WTC11 (cell line): Measurements from ENCODE around the gene NDUFS6. TPM values are rescaled to one million over a fixed set of nuclear protein-coding genes. Genes with fewer than 3 reads are reported as not detected.

Experiments used
- ATAC-seq: fragments of 200-7000 bp; cut with Tn5 transposase; 2 replicates; pipeline ENCODE4 v1.10.0; 2021; ENCODE audit warnings: mild to moderate bottlenecking, moderate library complexity
- CTCF ChIA-PET: fragments of 300-600 bp; sonication (Branson Sonifier 250); formaldehyde crosslinking; loops from one replicate; lab custom pipeline; 2021; ENCODE audit warnings: antibody characterized with exemption; lab: Charles Lee
- POLR2A ChIA-PET: fragments of 350-600 bp; sonication (Branson Sonifier 250); formaldehyde crosslinking; loops from one replicate; lab custom pipeline; 2021; ENCODE audit warnings: antibody characterized with exemption; lab: Charles Lee
- DNase-seq: peaks from one replicate; pipeline ENCODE4 v3.0.0; 2021; ENCODE audit warnings: low spot score
- H3K27ac Mint-ChIP-seq: 2 replicates; pipeline ENCODE4 v1.8.0; 2021; ENCODE audit warnings: mixed read lengths
- H3K27me3 Mint-ChIP-seq: 2 replicates; pipeline ENCODE4 v1.8.0; 2021; ENCODE audit warnings: low read depth, mild to moderate bottlenecking, moderate library complexity, mixed read lengths
- H3K36me3 Mint-ChIP-seq: 2 replicates; pipeline ENCODE4 v1.8.0; 2021; ENCODE audit warnings: mixed read lengths
- H3K4me1 Mint-ChIP-seq: 2 replicates; pipeline ENCODE4 v1.8.0; 2022; ENCODE audit warnings: mixed read lengths
- H3K4me3 Mint-ChIP-seq: 2 replicates; pipeline ENCODE4 v1.8.0; 2021; ENCODE audit warnings: mild to moderate bottlenecking, moderate library complexity, mixed read lengths
- H3K9me3 Mint-ChIP-seq: 2 replicates; pipeline ENCODE4 v1.8.0; 2021; ENCODE audit warnings: mixed read lengths
- ATF1 ChIP-seq: sonication (generic); formaldehyde crosslinking; IDR thresholded peaks from 2 replicates; pipeline ENCODE4 v1.8.1; 2023; ENCODE audit warnings: mild to moderate bottlenecking, moderate library complexity, missing genetic modification reagents
- EMX1 ChIP-seq: fragments of 250-450 bp; sonication (Bioruptor Pico); IDR thresholded peaks from 2 replicates; pipeline ENCODE4 v1.8.0; 2021; ENCODE audit warnings: mild to moderate bottlenecking
- ETV6 ChIP-seq: sonication (generic); formaldehyde crosslinking; IDR thresholded peaks from 2 replicates; pipeline ENCODE4 v1.8.1; 2022; ENCODE audit warnings: mild to moderate bottlenecking, missing genetic modification reagents
- FOXJ3 ChIP-seq: sonication (generic); formaldehyde crosslinking; IDR thresholded peaks from 2 replicates; pipeline ENCODE4 v1.9.0; 2021; ENCODE audit warnings: missing genetic modification reagents, mild to moderate bottlenecking, borderline replicate concordance
- GRHL2 ChIP-seq: fragments of 250-450 bp; sonication (Bioruptor Pico); IDR thresholded peaks from 2 replicates; pipeline ENCODE4 v1.8.0; 2022; ENCODE audit warnings: mild to moderate bottlenecking, moderate library complexity; ENCODE audit not compliant: insufficient replicate concordance, severe bottlenecking
- KAT7 ChIP-seq: sonication (generic); formaldehyde crosslinking; IDR thresholded peaks from 2 replicates; pipeline ENCODE4 v1.8.1; 2023; ENCODE audit warnings: missing genetic modification reagents, mild to moderate bottlenecking, borderline replicate concordance
- NFATC4 ChIP-seq: fragments of 250-450 bp; sonication (Bioruptor Pico); IDR thresholded peaks from 2 replicates; pipeline ENCODE4 v1.9.0; 2021; ENCODE audit warnings: mild to moderate bottlenecking
- RELA ChIP-seq: sonication (generic); formaldehyde crosslinking; IDR thresholded peaks from 2 replicates; pipeline ENCODE4 v1.8.1; 2022; ENCODE audit warnings: missing genetic modification reagents, mild to moderate bottlenecking, borderline replicate concordance
- SOX15 ChIP-seq: fragments of 250-450 bp; sonication (Bioruptor Pico); IDR thresholded peaks from 2 replicates; pipeline ENCODE4 v1.9.0; 2021; ENCODE audit warnings: mild to moderate bottlenecking
- TCF7 ChIP-seq: sonication (generic); formaldehyde crosslinking; IDR thresholded peaks from 2 replicates; pipeline ENCODE4 v1.8.0; 2022; ENCODE audit warnings: mild to moderate bottlenecking, low read depth, missing genetic modification reagents, moderate library complexity
- ZNF317 ChIP-seq: sonication (generic); formaldehyde crosslinking; IDR thresholded peaks from 2 replicates; pipeline ENCODE4 v1.8.1; 2023; ENCODE audit warnings: low read depth, mild to moderate bottlenecking, moderate library complexity, missing genetic modification reagents, borderline replicate concordance
- total RNA-seq: library from RNA; stranded (reverse); gene quantifications from 3 replicates; pipeline ENCODE4 v1.2.3, GENCODE V29; 2021
- TF ChIP-seq, protein P1 (sequence below): sonication (generic); formaldehyde crosslinking; IDR thresholded peaks from 2 replicates; pipeline ENCODE4 v1.8.1; 2023; ENCODE audit warnings: mild to moderate bottlenecking, missing genetic modification reagents, borderline replicate concordance
- TF ChIP-seq, protein P2 (sequence below): sonication (generic); formaldehyde crosslinking; IDR thresholded peaks from 2 replicates; pipeline ENCODE4 v1.8.1; 2023; ENCODE audit warnings: mild to moderate bottlenecking, missing genetic modification reagents
- TF ChIP-seq, protein P3 (sequence below): fragments of 200-600 bp; IDR thresholded peaks from 2 replicates; pipeline ENCODE4 v1.8.0; 2022; ENCODE audit warnings: antibody characterized with exemption
- TF ChIP-seq, protein P4 (sequence below): fragments of 250-450 bp; sonication (Bioruptor Pico); IDR thresholded peaks from 2 replicates; pipeline ENCODE4 v2.1.2; 2022; ENCODE audit warnings: mild to moderate bottlenecking, moderate library complexity
- TF ChIP-seq, protein P5 (sequence below): fragments of 250-450 bp; sonication (Bioruptor Pico); IDR thresholded peaks from 2 replicates; pipeline ENCODE4 v1.9.0; 2021; ENCODE audit warnings: mild to moderate bottlenecking, borderline replicate concordance
- TF ChIP-seq, protein P6 (sequence below): sonication (generic); formaldehyde crosslinking; IDR thresholded peaks from 2 replicates; pipeline ENCODE4 v1.8.0; 2022; ENCODE audit warnings: missing genetic modification reagents
- TF ChIP-seq, protein P7 (sequence below): sonication (generic); formaldehyde crosslinking; IDR thresholded peaks from 2 replicates; pipeline ENCODE4 v1.8.0; 2022; ENCODE audit warnings: mild to moderate bottlenecking, missing genetic modification reagents

Gene NDUFS6
- total RNA-seq, 1 experiment from 2014 or later: 84.3 TPM

DNA sequence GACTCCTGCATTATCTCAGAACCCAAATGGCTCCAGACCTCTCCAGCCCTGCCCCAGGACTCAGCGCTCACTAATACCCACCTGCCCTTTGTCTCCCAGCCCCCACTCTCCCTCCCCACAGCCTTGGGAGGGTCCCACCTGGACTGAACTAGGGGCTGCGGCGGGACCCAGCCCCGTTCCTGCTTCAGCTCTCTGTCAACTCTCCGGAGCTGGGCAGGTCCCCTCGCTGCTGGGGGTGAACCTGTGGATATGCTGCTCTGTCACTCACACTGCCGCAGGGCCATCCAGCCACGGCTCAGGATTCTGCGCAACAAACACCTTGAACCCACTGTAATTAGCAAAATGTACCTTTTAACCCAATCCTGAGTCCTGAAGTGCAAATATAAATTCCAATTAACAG lies 36.8 kb downstream of the NDUFS6 start:
- ChIA-PET CTCF (no interaction called here), POLR2A (no interaction called here)
- no peak overlapping the region for H3K4me3 Mint-ChIP-seq
- H3K9me3 Mint-ChIP-seq: no peaks in the 10 kb centered on the region
- peaks cover 4% of the 10 kb centered on the region for H3K27me3 Mint-ChIP-seq
- H3K4me1 Mint-ChIP-seq: peaks cover 28% of the 10 kb centered on the region
- TF ChIP-seq FOXJ3 (no peak), EMX1 (CRISPR knock-in tag) (no peak), NFATC4 (CRISPR knock-in tag) (no peak), KAT7 (CRISPR knock-in tag) (no peak), ZNF317 (CRISPR knock-in tag) (no peak), TCF7 (CRISPR knock-in tag) (no peak), ATF1 (CRISPR knock-in tag) (no peak), ETV6 (CRISPR knock-in tag) (no peak), SOX15 (CRISPR knock-in tag) (no peak), GRHL2 (CRISPR knock-in tag) (no peak), RELA (CRISPR knock-in tag) (no peak)
- TF ChIP-seq, protein P1, sequence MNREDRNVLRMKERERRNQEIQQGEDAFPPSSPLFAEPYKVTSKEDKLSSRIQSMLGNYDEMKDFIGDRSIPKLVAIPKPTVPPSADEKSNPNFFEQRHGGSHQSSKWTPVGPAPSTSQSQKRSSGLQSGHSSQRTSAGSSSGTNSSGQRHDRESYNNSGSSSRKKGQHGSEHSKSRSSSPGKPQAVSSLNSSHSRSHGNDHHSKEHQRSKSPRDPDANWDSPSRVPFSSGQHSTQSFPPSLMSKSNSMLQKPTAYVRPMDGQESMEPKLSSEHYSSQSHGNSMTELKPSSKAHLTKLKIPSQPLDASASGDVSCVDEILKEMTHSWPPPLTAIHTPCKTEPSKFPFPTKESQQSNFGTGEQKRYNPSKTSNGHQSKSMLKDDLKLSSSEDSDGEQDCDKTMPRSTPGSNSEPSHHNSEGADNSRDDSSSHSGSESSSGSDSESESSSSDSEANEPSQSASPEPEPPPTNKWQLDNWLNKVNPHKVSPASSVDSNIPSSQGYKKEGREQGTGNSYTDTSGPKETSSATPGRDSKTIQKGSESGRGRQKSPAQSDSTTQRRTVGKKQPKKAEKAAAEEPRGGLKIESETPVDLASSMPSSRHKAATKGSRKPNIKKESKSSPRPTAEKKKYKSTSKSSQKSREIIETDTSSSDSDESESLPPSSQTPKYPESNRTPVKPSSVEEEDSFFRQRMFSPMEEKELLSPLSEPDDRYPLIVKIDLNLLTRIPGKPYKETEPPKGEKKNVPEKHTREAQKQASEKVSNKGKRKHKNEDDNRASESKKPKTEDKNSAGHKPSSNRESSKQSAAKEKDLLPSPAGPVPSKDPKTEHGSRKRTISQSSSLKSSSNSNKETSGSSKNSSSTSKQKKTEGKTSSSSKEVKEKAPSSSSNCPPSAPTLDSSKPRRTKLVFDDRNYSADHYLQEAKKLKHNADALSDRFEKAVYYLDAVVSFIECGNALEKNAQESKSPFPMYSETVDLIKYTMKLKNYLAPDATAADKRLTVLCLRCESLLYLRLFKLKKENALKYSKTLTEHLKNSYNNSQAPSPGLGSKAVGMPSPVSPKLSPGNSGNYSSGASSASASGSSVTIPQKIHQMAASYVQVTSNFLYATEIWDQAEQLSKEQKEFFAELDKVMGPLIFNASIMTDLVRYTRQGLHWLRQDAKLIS: no peak
- TF ChIP-seq, protein P2, sequence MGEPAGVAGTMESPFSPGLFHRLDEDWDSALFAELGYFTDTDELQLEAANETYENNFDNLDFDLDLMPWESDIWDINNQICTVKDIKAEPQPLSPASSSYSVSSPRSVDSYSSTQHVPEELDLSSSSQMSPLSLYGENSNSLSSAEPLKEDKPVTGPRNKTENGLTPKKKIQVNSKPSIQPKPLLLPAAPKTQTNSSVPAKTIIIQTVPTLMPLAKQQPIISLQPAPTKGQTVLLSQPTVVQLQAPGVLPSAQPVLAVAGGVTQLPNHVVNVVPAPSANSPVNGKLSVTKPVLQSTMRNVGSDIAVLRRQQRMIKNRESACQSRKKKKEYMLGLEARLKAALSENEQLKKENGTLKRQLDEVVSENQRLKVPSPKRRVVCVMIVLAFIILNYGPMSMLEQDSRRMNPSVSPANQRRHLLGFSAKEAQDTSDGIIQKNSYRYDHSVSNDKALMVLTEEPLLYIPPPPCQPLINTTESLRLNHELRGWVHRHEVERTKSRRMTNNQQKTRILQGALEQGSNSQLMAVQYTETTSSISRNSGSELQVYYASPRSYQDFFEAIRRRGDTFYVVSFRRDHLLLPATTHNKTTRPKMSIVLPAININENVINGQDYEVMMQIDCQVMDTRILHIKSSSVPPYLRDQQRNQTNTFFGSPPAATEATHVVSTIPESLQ (CRISPR knock-in tag): no peak
- TF ChIP-seq, protein P3, sequence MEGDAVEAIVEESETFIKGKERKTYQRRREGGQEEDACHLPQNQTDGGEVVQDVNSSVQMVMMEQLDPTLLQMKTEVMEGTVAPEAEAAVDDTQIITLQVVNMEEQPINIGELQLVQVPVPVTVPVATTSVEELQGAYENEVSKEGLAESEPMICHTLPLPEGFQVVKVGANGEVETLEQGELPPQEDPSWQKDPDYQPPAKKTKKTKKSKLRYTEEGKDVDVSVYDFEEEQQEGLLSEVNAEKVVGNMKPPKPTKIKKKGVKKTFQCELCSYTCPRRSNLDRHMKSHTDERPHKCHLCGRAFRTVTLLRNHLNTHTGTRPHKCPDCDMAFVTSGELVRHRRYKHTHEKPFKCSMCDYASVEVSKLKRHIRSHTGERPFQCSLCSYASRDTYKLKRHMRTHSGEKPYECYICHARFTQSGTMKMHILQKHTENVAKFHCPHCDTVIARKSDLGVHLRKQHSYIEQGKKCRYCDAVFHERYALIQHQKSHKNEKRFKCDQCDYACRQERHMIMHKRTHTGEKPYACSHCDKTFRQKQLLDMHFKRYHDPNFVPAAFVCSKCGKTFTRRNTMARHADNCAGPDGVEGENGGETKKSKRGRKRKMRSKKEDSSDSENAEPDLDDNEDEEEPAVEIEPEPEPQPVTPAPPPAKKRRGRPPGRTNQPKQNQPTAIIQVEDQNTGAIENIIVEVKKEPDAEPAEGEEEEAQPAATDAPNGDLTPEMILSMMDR: no peak
- TF ChIP-seq, protein P4, sequence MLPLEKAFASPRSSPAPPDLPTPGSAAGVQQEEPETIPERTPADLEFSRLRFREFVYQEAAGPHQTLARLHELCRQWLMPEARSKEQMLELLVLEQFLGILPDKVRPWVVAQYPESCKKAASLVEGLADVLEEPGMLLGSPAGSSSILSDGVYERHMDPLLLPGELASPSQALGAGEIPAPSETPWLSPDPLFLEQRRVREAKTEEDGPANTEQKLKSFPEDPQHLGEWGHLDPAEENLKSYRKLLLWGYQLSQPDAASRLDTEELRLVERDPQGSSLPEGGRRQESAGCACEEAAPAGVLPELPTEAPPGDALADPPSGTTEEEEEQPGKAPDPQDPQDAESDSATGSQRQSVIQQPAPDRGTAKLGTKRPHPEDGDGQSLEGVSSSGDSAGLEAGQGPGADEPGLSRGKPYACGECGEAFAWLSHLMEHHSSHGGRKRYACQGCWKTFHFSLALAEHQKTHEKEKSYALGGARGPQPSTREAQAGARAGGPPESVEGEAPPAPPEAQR: no peak
- TF ChIP-seq, protein P5, sequence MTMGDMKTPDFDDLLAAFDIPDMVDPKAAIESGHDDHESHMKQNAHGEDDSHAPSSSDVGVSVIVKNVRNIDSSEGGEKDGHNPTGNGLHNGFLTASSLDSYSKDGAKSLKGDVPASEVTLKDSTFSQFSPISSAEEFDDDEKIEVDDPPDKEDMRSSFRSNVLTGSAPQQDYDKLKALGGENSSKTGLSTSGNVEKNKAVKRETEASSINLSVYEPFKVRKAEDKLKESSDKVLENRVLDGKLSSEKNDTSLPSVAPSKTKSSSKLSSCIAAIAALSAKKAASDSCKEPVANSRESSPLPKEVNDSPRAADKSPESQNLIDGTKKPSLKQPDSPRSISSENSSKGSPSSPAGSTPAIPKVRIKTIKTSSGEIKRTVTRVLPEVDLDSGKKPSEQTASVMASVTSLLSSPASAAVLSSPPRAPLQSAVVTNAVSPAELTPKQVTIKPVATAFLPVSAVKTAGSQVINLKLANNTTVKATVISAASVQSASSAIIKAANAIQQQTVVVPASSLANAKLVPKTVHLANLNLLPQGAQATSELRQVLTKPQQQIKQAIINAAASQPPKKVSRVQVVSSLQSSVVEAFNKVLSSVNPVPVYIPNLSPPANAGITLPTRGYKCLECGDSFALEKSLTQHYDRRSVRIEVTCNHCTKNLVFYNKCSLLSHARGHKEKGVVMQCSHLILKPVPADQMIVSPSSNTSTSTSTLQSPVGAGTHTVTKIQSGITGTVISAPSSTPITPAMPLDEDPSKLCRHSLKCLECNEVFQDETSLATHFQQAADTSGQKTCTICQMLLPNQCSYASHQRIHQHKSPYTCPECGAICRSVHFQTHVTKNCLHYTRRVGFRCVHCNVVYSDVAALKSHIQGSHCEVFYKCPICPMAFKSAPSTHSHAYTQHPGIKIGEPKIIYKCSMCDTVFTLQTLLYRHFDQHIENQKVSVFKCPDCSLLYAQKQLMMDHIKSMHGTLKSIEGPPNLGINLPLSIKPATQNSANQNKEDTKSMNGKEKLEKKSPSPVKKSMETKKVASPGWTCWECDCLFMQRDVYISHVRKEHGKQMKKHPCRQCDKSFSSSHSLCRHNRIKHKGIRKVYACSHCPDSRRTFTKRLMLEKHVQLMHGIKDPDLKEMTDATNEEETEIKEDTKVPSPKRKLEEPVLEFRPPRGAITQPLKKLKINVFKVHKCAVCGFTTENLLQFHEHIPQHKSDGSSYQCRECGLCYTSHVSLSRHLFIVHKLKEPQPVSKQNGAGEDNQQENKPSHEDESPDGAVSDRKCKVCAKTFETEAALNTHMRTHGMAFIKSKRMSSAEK (CRISPR knock-in tag): no peak
- TF ChIP-seq, protein P6, sequence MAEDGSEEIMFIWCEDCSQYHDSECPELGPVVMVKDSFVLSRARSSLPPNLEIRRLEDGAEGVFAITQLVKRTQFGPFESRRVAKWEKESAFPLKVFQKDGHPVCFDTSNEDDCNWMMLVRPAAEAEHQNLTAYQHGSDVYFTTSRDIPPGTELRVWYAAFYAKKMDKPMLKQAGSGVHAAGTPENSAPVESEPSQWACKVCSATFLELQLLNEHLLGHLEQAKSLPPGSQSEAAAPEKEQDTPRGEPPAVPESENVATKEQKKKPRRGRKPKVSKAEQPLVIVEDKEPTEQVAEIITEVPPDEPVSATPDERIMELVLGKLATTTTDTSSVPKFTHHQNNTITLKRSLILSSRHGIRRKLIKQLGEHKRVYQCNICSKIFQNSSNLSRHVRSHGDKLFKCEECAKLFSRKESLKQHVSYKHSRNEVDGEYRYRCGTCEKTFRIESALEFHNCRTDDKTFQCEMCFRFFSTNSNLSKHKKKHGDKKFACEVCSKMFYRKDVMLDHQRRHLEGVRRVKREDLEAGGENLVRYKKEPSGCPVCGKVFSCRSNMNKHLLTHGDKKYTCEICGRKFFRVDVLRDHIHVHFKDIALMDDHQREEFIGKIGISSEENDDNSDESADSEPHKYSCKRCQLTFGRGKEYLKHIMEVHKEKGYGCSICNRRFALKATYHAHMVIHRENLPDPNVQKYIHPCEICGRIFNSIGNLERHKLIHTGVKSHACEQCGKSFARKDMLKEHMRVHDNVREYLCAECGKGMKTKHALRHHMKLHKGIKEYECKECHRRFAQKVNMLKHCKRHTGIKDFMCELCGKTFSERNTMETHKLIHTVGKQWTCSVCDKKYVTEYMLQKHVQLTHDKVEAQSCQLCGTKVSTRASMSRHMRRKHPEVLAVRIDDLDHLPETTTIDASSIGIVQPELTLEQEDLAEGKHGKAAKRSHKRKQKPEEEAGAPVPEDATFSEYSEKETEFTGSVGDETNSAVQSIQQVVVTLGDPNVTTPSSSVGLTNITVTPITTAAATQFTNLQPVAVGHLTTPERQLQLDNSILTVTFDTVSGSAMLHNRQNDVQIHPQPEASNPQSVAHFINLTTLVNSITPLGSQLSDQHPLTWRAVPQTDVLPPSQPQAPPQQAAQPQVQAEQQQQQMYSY (CRISPR knock-in tag): no peak
- TF ChIP-seq, protein P7, sequence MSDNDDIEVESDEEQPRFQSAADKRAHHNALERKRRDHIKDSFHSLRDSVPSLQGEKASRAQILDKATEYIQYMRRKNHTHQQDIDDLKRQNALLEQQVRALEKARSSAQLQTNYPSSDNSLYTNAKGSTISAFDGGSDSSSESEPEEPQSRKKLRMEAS (CRISPR knock-in tag): no peak
- no peaks in the 10 kb centered on the region for H3K36me3 Mint-ChIP-seq
- no peak overlapping the region for H3K27ac Mint-ChIP-seq
- no peak for ATAC-seq
- no peak for DNase-seq
